HL-60 (cell line): ENCODE measurements around the gene PRR33.

Source experiments
- DNase-seq, 2 experiments: peaks; one replicate each; pipeline ENCODE4 v3.0.0-alpha.2; 2010 to 2020; ENCODE audit warnings: low read depth in 1 of 2, low spot score in 1 of 2
- H3K27ac ChIP-seq: fragments of 250-450 bp; sonication (Bioruptor Pico); replicated peaks from 2 replicates; pipeline ENCODE4 v1.5.1; 2020; ENCODE audit warnings: mild to moderate bottlenecking, moderate library complexity
- H3K27me3 ChIP-seq: fragments of 250-450 bp; sonication (Bioruptor Pico); 2 replicates; pipeline ENCODE4 v1.5.1; 2021; ENCODE audit warnings: mild to moderate bottlenecking, moderate library complexity; ENCODE audit not compliant: insufficient read depth, poor library complexity, severe bottlenecking
- H3K4me3 ChIP-seq: replicated peaks from 2 replicates; pipeline ENCODE4 v1.5.1; 2011; ENCODE audit warnings: mild to moderate bottlenecking, control low read depth, low read length; ENCODE audit not compliant: insufficient read depth
- GABPA ChIP-seq: IDR thresholded peaks from 2 replicates; pipeline ENCODE4 v1.6.1; 2012; ENCODE audit warnings: low read depth
- POLR2AphosphoS5 ChIP-seq: IDR thresholded peaks from 2 replicates; pipeline ENCODE4 v1.6.1; 2012; ENCODE audit warnings: low read depth
- REST ChIP-seq: IDR thresholded peaks from 2 replicates; pipeline ENCODE4 v1.6.1; 2012; ENCODE audit warnings: low read depth; ENCODE audit not compliant: insufficient replicate concordance
- SPI1 ChIP-seq: IDR thresholded peaks from 2 replicates; pipeline ENCODE4 v1.6.1; 2012; ENCODE audit warnings: low read depth, mild to moderate bottlenecking, borderline replicate concordance
- TF ChIP-seq, protein P1 (sequence below): IDR thresholded peaks from one replicate; pipeline ENCODE4 v1.5.1; 2011; ENCODE audit warnings: low read length, control low read depth, inconsistent platforms; ENCODE audit not compliant: insufficient read depth

The PRR33 gene

DNA sequence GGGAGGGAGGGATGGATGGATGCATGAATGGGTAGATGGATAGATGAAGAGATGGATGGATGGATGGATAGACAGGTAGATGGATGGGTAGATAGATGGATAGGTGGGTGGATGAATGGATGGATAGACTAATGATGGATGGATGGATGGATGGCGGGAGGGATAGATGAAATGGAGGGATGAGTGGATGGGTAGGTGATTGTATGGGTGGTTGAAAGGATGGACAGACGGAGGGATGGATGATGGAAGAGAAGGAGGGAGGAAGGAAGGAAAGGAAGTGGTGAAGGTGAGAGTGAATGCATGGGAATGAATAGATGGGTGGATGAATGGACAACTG is 24.1 kb upstream of the PRR33 start:
- no peaks in the 10 kb centered on the region for H3K27me3 ChIP-seq
- TF ChIP-seq SPI1 (no peak), GABPA (no peak), POLR2AphosphoS5 (no peak), REST (no peak)
- TF ChIP-seq, protein P1, sequence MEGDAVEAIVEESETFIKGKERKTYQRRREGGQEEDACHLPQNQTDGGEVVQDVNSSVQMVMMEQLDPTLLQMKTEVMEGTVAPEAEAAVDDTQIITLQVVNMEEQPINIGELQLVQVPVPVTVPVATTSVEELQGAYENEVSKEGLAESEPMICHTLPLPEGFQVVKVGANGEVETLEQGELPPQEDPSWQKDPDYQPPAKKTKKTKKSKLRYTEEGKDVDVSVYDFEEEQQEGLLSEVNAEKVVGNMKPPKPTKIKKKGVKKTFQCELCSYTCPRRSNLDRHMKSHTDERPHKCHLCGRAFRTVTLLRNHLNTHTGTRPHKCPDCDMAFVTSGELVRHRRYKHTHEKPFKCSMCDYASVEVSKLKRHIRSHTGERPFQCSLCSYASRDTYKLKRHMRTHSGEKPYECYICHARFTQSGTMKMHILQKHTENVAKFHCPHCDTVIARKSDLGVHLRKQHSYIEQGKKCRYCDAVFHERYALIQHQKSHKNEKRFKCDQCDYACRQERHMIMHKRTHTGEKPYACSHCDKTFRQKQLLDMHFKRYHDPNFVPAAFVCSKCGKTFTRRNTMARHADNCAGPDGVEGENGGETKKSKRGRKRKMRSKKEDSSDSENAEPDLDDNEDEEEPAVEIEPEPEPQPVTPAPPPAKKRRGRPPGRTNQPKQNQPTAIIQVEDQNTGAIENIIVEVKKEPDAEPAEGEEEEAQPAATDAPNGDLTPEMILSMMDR, result no peak
- no peak for DNase-seq

DNA sequence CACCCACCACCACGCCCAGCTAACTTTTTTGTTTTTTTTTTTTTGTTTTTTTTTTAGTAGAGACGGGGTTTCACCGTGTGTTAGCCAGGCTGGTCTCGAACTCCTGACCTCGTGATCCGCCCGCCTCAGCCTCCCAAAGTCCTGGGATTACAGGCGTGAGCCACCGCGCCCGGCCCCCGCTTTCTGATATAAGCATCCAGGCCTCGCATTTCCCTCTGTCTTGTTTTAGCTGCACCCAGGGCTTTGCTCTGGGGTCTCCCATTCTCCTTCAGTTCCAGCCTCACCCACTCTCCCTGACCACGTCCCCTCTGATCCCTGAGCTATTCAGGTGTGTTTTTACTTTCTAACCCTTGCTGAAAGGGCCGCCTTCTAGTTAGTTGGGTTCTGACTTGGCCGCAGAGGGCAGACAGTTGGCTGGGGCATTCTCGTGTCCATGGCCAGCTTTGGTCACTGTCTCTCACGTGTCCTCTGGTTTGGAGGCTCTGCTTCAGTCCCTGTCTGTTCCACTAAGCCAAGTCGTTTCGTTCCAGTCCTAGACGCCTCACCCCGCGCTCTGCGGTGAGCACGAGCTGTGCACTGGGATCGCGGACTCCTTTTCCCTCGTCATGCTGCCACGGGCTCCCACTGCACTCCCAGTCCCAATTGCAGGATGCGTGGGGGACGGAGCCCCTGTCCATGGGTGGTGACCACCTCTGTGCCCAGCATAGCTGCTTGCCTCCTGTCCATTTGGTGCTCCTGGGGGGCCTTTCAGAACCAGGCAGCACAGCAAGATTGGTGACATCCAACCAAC is 21.8 kb upstream of the PRR33 start:
- no peaks in the 10 kb centered on the region for H3K27me3 ChIP-seq
- DNase-seq, result no peak
- TF ChIP-seq REST, result no peak
- no peak for TF ChIP-seq POLR2AphosphoS5
- TF ChIP-seq, protein P1, result no peak
- TF ChIP-seq GABPA, result no peak
- TF ChIP-seq SPI1, result no peak
- H3K27ac ChIP-seq, result no peak overlapping the region
- no peak overlapping the region for H3K4me3 ChIP-seq

More for the DNA sequence above, 24.1 kb upstream of the PRR33 start:
- no peak overlapping the region for H3K4me3 ChIP-seq
- no peak overlapping the region for H3K27ac ChIP-seq

DNA sequence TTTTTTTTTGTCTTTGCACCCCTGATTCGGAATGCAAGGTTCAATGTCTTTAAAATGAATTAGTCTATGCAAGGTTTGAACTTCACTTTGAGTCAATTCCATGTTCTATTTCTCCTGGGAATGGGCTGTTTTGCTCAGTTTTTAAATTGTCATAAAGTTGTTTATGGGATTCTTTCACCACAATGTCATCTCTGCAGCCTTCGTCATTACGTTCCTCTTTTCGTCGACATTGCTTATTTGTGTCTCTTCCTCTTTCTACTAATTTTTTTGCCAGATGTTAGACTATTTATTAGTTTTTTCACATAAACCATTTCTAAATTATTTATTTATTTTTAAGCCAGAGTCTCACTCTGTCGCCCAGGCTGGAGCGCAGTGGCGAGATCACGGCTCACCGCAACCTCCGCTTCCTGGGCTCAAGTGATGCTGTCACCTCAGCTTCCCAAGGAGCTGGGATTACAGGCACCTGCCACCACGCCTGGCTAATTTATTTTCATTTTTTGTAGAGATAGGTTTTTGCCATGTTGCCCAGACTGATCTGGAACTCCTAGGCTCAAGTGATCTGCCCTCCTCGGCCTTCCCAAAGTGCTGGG is 20.7 kb upstream of the PRR33 start:
- DNase-seq, result no peak
- TF ChIP-seq GABPA, result no peak
- no peak for TF ChIP-seq REST
- no peak for TF ChIP-seq POLR2AphosphoS5
- TF ChIP-seq SPI1, result peak; percentile 77
- Histone ChIP-seq H3K27me3 (no peaks in the 10 kb centered on the region), H3K4me3 (no peak overlapping the region), H3K27ac (no peak overlapping the region)
